Effector memory CD8-positive, alpha-beta T cell (primary cell): ENCODE results near the gene SYF2.

ENCODE experiments used
- ATAC-seq: fragments of 150-1000 bp; cut with Tn5 transposase; replicated peaks from 2 replicates; pipeline ENCODE4 v1.10.0; 2021; ENCODE audit warnings: mild to moderate bottlenecking, moderate library complexity
- DNase-seq, 3 experiments: peaks; one replicate each; pipeline ENCODE4 v3.0.0; 2021
- H3K27ac Mint-ChIP-seq, 2 donors: one replicate each; pipeline ENCODE4 v1.8.0; 2022; ENCODE audit warnings: mild to moderate bottlenecking in 2 of 2, mixed read lengths in 2 of 2, moderate library complexity in 2 of 2
- H3K27me3 Mint-ChIP-seq, 2 donors: one replicate each; pipeline ENCODE4 v1.8.0; 2022; ENCODE audit warnings: mixed read lengths in 2 of 2
- H3K36me3 Mint-ChIP-seq: one replicate; pipeline ENCODE4 v1.8.0; 2022; ENCODE audit warnings: mild to moderate bottlenecking, moderate library complexity, mixed read lengths; ENCODE audit not compliant: insufficient read depth
- H3K4me1 Mint-ChIP-seq, 2 donors: one replicate each; pipeline ENCODE4 v1.8.0; 2022; ENCODE audit warnings: low read depth in 2 of 2, mixed read lengths in 2 of 2
- H3K4me3 Mint-ChIP-seq, 2 donors: one replicate each; pipeline ENCODE4 v1.8.0; 2022; ENCODE audit warnings: mild to moderate bottlenecking in 2 of 2, mixed read lengths in 2 of 2, moderate library complexity in 2 of 2
- H3K9me3 Mint-ChIP-seq, 2 donors: one replicate each; pipeline ENCODE4 v1.8.0; 2022; ENCODE audit warnings: mixed read lengths in 2 of 2

Gene SYF2

DNA sequence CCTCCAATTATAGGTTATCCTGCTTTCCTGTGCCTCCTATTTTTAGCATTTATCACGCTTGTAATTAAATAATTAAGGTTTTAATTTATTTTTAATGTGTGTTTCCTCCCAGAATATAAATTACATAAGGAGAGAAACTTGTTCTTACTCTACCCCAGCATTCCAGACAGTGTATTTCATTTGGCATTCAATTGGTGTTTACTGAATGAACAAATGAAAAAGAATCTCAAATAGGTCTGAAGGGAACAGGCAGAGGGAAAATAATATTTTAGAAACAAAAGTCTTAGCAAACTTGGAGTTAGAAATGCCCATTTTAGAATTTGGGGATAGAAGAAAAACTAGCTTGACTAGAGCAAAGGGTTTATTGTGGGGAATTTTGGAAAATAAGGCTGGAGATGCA lies 24.9 kb upstream of the SYF2 start:
- no peaks in the 10 kb centered on the region for H3K27me3 Mint-ChIP-seq
- DNase-seq (no peak), ATAC-seq (no peak)
- H3K4me1 Mint-ChIP-seq = peaks cover 9 to 16% of the 10 kb centered on the region in 2 donors
- H3K27ac Mint-ChIP-seq = no peak overlapping the region
- H3K36me3 Mint-ChIP-seq = peaks cover 30% of the 10 kb centered on the region
- no peak overlapping the region for H3K4me3 Mint-ChIP-seq
- H3K9me3 Mint-ChIP-seq = no peaks in the 10 kb centered on the region

DNA sequence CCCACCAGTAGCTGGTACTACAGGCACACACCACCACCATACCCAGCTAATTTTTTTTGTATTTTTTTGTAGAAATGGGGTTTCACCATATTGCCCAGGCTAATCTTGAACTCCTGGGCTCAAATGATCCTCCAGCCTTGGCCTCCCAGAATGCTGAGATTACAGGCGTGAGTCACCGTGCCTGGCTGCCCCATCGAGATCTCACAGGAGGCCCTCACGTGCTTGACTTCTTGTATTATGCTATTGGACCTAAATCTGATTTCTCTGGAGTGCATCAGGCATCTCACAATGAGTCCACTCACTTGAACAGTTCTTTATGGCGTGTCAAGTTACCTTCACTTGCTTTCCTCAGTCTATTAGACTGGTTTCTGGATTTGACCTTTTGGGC lies 24.3 kb upstream of the SYF2 start:
- DNase-seq = no peak
- Mint-ChIP-seq H3K9me3 (no peaks in the 10 kb centered on the region), H3K27me3 (no peaks in the 10 kb centered on the region), H3K4me3 (no peak overlapping the region), H3K36me3 (peaks cover 25% of the 10 kb centered on the region), H3K27ac (peak overlapping the region in 1 of 2 donors; percentile 44), H3K4me1 (peaks cover 9 to 16% of the 10 kb centered on the region in 2 donors)
- ATAC-seq = no peak

DNA sequence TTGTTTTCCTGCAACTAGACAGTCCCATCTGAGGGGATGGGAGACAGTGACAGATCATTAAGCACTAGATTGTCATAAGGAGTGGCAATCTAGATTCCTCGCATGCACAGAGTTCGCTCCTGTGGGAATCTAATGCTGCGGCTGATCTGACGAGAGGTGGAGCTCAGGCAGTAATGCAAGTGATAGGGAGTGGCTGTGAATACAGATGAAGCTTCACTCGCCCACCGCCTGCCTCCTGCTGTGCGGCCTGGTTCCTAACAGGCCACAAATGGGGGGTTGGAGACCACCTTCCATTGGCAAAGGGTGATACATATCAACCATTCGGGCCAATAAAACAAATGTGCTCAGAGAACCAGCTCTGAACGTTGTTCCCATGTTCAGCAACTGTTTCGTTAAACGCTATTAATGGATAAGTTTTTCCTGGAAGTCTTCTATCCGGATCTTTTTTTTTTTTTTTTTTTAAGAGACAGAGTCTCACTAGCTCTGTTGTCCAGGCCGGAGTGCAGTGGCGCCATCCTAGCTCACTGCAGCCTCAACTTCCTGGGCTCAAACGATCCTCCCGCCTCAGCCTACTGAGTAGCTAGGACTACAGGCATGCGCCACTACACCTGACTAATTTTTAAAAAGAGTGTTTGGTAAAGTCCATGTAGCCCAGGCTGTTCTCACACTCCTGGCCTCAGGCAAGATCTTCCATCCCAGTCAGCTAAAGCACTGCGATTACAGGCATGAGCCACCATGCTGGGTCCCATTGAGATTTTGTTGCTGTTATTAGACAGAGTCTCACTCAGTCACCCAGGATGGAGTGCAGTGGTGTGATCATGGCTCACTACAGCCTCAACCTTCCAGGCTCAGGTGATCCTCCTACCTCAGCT lies 23.6 kb upstream of the SYF2 start:
- Mint-ChIP-seq H3K4me3 (no peak overlapping the region), H3K4me1 (peaks cover 9 to 15% of the 10 kb centered on the region in 2 donors), H3K9me3 (no peaks in the 10 kb centered on the region), H3K36me3 (peaks cover 19% of the 10 kb centered on the region), H3K27ac (peak overlapping the region in 1 of 2 donors; percentile 44), H3K27me3 (no peaks in the 10 kb centered on the region)
- no peak for ATAC-seq
- DNase-seq = no peak

DNA sequence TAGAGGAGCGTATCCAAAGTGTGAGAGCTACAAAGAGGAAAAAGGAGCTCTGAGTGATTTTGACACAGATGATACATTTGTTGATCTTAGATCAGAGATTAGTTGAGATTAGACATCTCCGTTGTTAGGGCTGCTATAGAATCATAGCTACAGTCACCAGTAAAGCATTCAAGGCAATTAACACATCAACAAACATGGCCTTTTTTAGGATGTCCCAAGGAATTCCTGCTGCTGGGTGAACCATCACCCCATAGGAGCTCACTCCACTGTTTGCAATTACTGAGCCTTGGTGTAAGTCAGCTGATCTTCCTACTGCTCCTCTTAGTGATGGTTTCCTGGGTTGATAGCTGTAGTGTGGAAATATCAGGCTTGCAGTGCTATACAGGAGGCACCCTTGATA lies 21.6 kb upstream of the SYF2 start:
- Mint-ChIP-seq H3K4me1 (peaks cover 0 to 5% of the 10 kb centered on the region in 2 donors), H3K27me3 (no peaks in the 10 kb centered on the region), H3K4me3 (no peak overlapping the region), H3K9me3 (no peaks in the 10 kb centered on the region), H3K36me3 (peaks cover 11% of the 10 kb centered on the region), H3K27ac (no peak overlapping the region)
- no peak for DNase-seq
- ATAC-seq = no peak

DNA sequence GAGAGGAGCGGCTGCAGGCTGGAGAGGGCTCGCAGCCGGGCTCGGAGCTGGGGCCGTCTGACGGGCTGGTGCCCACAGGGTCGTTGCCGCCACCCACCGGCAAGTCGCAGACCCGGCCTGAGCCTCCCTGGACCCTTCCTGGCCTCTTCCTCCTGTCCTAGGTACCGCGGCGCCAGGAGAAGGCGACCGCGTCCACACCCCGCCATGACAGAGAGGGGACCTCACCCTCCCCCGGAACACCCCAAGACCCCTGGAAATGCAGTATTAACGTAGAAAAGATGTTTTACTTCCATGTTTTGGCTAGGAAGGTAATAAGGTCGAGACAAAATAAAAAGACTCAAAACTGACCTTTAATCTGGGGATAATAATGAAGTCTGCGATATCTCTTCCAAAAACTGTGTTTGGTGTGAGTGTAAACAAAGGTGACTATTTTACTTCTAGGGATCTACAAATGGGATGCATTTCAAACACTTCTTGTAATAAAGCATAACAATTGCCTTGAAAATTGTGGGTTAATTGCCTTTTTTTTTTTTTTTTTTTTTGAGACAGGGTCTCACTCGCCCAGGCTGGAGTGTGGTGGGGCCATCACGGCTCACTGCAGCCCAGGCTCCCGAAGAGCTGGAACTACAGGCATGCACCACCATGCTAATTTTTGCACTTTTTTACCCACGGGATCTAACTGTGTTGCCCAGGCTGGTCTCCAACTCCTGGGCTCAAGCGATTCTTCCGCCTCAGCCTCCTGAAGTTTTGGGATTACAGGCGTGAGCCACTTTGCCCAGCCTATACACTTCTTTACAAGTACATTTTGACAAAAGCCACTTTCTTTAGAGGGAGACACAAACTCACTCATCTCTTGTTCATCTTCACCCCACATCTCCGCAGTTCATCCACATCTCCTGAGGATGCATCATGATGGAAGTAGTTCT lies 15.8 kb upstream of the SYF2 start:
- H3K4me3 Mint-ChIP-seq = peak overlapping the region; percentile 96 to 98
- H3K9me3 Mint-ChIP-seq = no peaks in the 10 kb centered on the region
- H3K36me3 Mint-ChIP-seq = peaks cover 59% of the 10 kb centered on the region
- H3K27ac Mint-ChIP-seq = peak overlapping the region; percentile 99 to 100
- DNase-seq (no peak), ATAC-seq (peak; percentile 34)
- H3K27me3 Mint-ChIP-seq = no peaks in the 10 kb centered on the region
- H3K4me1 Mint-ChIP-seq = peaks cover 36 to 39% of the 10 kb centered on the region in 2 donors

DNA sequence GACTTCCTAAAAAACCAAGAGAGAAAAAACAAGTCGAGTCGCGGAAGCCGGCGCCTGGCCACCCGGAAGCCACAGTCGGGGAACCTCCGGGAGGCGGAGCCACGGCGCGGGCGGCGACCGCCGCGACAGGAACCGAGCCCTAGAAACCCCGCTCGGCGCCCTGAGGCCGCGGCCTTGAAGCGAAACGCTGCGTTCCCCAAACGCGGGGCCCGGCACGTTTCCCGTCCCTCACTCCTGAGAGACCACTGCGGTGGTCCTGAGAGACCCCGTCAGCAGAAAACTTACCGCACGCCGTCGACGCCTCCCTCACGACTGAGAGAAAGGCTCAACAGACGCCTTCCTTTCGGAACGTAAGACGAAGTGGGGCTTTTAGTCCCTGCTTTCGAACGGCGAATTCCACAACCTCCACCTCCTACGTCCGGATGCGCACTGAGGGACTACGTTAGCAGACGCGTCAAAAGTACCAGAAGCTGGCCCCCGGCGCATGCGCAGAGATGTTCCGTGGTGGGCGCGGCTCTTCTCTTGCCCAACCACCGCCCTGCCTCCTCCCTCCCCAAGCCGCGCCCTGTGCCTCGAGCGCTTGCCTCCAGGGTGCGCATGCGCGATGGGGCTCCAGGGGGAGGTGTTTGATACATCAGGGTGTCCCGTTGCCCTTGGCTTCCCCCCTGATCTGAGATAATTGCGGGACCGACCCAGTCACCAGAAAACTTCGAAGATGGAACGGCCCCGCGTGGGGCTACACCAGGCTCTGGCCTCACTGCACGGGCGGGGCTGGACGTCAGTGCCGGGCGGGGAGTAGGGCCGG lies 14.9 kb upstream of the SYF2 start, which contains the start of gene RSRP1:
Gene RSRP1, minus strand, starts transcription at position 431 of the 805 bp plus-strand sequence. CDS start 491 bp downstream, outside the sequence.
- Mint-ChIP-seq H3K36me3 (peaks cover 68% of the 10 kb centered on the region), H3K4me3 (peak within 1 kb of the TSS; percentile 96 to 98), H3K27me3 (no peaks in the 10 kb centered on the region), H3K4me1 (peaks cover 41 to 43% of the 10 kb centered on the region in 2 donors), H3K27ac (peak within 1 kb of the TSS; percentile 99 to 100), H3K9me3 (no peaks in the 10 kb centered on the region)
- ATAC-seq = peak; percentile 76
- DNase-seq = peak; percentile 99

DNA sequence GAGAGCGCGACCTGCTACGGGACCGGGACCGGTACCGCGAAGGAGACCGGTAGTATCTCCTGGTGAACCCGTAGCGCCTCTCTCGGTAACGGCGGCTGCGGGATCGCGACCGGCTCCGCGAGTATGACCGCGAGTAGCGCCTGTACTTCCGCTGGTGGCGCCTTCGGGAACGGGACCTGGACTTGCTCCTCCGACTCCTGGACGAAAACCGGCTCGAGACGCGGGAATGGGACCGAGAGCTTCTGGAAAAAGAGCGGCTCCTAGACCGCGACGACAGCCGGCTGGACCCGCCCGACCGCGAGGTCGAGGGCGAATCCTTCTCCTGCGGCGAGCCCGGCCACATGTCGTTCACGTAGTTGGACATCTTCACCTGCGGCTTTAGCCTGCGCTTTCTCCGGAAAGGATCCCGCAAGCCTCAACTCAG lies 14.3 kb upstream of the SYF2 start:
- H3K4me1 Mint-ChIP-seq = peaks cover 41 to 43% of the 10 kb centered on the region in 2 donors
- H3K27me3 Mint-ChIP-seq = no peaks in the 10 kb centered on the region
- DNase-seq (peak in 2 of 3 experiments; percentile 26 to 32), ATAC-seq (no peak)
- H3K36me3 Mint-ChIP-seq = peaks cover 74% of the 10 kb centered on the region
- peak overlapping the region; percentile 96 to 98 for H3K4me3 Mint-ChIP-seq
- peak overlapping the region; percentile 99 to 100 for H3K27ac Mint-ChIP-seq
- H3K9me3 Mint-ChIP-seq = no peaks in the 10 kb centered on the region

DNA sequence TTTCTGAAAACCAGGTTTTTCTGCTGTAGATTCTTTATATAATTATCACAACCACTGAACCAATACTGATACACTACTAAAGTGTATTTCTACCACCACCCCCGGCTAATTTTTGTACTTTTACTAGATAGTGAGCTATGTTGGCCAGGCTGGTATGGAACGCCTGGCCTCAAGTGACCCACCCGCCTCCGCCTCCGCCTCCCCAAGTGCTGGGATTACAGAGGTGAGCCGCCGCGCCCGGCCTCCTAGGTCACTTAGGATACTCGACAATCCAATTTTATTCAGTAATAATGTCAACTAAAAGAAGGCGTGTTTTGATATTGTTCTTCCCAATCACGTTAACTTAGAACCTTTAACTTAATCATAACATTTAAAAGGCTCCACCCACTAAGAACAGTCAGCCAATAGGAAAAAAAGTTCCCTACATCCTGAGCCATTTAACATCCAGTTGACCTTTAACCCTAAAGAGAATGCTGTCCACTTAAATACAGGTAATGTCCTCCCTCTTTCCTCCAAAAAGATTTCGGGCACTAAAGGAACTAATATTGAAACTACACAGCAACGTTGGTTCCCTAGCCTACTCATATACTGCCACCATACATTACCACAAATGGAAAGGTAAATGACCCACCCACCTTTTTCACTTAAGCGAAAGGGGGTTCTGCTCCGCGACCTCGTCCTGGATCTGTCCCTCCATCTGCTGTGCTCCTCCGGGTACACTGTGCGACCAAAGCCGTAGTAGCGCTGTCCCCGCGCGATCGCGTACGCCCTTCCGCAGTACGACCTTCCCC lies 13.7 kb upstream of the SYF2 start:
- peaks cover 80% of the 10 kb centered on the region for H3K36me3 Mint-ChIP-seq
- H3K4me3 Mint-ChIP-seq = peak overlapping the region; percentile 96 to 98
- H3K4me1 Mint-ChIP-seq = peaks cover 43 to 44% of the 10 kb centered on the region in 2 donors
- H3K27ac Mint-ChIP-seq = peak overlapping the region; percentile 99 to 100
- H3K9me3 Mint-ChIP-seq = no peaks in the 10 kb centered on the region
- ATAC-seq (no peak), DNase-seq (no peak)
- H3K27me3 Mint-ChIP-seq = no peaks in the 10 kb centered on the region

DNA sequence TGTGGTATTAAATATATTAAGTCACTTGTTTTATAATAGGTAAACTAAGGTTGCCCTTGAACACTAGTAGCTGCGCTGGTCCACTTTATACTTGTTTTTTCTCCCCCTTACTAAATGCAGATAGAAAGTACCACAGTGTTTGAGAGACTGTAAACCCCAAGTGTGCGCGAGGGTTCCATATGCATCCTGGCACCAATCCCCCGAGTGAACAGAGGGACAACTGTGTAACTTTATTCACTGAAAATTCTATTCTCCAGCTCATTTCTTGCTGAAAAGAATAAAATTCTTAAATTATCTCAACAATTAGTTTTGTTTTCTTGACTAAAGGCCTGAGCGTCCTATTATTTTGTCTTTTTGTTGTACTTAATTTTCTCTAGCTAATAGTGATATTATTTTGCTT lies 13.1 kb upstream of the SYF2 start:
- peaks cover 44 to 49% of the 10 kb centered on the region in 2 donors for H3K4me1 Mint-ChIP-seq
- no peak for ATAC-seq

DNA sequence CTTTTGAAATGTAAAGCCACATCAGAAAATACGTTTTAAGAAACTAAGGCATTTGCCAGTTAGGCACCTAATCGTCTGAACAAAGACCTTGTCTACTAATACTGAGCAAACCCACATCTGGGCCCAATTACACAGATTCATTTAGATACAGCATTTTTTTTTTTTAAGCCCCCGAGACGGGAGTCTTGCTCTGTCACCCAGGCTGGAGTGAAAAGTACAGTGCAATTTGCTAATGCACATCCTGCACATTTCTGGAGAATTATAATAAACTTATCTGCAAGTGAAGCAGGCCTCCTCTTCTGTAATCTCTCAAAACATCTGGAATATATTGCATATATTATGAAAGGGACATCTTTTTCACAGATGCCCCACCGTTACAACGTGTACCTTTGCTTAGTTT lies 11.6 kb upstream of the SYF2 start:
- ATAC-seq (no peak), DNase-seq (no peak)
- peaks cover 100% of the 10 kb centered on the region for H3K36me3 Mint-ChIP-seq
- peaks cover 57 to 62% of the 10 kb centered on the region in 2 donors for H3K4me1 Mint-ChIP-seq
- H3K27me3 Mint-ChIP-seq = no peaks in the 10 kb centered on the region
- peak overlapping the region; percentile 96 to 98 for H3K4me3 Mint-ChIP-seq
- no peaks in the 10 kb centered on the region for H3K9me3 Mint-ChIP-seq
- H3K27ac Mint-ChIP-seq = peak overlapping the region; percentile 52 to 73

More for the DNA sequence above, 13.1 kb upstream of the SYF2 start:
- peak overlapping the region; percentile 96 to 98 for H3K4me3 Mint-ChIP-seq
- H3K27ac Mint-ChIP-seq = peak overlapping the region; percentile 99 to 100
- H3K36me3 Mint-ChIP-seq = peaks cover 86% of the 10 kb centered on the region
- no peaks in the 10 kb centered on the region for H3K9me3 Mint-ChIP-seq
- no peaks in the 10 kb centered on the region for H3K27me3 Mint-ChIP-seq
- no peak for DNase-seq

DNA sequence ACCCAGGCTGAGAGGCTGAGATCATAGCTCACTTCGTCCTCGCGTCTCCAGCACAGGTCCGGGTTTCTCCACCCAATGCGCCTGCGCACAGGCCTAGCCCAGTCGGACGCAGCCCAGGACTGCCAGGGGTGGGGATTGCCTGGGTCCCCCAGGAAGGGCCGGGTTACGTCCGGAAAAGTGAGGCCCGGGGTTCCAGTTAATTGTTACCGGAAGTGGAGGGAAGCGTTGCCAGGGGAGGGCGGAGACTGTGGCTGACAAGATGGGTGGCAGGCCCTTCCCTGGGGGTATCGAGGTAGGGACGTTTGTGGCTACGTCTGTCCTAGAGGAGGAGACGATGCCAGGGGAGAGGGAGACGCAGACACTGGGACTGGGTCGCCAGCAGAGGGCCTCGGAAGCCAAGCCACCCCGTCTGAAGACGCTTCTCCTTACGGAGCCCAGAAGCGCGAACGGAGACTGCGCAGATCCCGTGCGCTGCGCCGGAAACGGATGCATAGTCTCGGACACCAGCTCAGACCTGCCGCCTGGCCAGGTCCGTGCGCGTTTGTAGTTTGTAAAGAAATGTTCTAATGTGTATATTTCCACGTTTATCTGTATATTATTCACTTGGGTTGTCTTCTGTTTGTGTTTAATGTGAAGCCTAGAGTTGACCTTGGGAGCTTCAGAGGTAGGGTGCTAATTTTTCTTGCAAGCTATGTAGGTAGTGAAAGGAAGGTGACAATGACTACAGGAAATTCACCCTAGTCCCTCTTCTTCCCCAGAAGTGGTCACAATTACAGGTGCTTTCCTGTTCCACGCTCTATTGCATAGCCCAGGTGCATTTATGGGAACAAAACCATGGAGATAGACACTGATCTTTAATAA lies 7.6 kb upstream of the SYF2 start:
- Mint-ChIP-seq H3K27me3 (no peaks in the 10 kb centered on the region), H3K27ac (peak overlapping the region; percentile 94 to 97), H3K4me1 (peaks cover 32 to 37% of the 10 kb centered on the region in 2 donors), H3K9me3 (no peaks in the 10 kb centered on the region), H3K36me3 (peaks cover 73% of the 10 kb centered on the region), H3K4me3 (peak overlapping the region; percentile 90 to 91)
- DNase-seq (peak; percentile 78 to 79 (median 78)), ATAC-seq (peak; percentile 84)
